ENCODE data around the gene SMPD4.
"Not testable (repeated sequence)": the region's sequence is repeated elsewhere in the genome, so short reads cannot be mapped to it uniquely, and the experiment has no call there.

The SMPD4 gene

DNA sequence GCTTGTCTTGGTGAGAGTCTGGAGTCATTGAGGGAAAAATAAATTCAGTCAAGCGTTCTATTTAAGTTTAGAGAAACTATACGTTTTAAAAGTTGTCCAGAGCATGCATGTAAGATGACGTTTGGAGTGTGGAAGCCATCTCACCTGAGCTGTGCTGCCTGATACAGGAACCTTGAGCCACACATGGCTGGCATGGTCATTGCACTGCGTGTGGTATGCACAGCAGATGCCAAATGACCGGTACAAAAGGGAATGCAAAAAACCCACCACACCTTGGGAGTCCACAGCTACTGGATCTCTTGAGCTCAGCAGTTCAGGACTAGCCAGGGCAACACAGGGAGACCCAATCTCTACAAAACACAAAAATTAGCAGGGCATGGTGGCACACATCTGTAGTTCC, 5.0 kb upstream of the SMPD4 start:
- DNase-seq (ENCODE audit: low read depth) = no peak

GRCh38 chr2:130185896-130186295, 4.5 kb upstream of the SMPD4 start:
- no peak for DNase-seq (ENCODE audit: low read depth)

DNA sequence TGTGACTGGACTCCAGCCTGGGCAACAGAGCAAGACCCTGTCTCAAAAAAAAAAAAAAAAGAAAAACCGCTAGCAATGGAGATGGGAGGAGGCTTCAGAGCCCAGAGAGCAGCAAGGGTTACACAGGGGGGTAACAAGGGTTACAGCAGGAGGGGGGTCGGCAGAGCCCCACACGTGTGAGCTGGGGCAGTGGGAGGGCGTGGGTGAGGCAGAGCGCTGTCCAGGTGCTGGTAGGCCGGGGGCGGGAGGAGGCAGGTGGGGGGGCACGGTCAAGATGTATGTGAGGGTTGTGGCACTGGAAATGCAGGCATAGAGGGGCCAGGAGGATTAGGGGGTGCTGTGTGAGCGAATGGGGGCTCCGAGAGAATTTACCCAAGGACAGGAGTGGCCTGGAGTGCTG, 4.0 kb upstream of the SMPD4 start:
- no peak for DNase-seq (ENCODE audit: low read depth)

- no peak for DNase-seq (ENCODE audit: low read depth)
Observed at GRCh38 chr2:130183512-130184373, 2.3 kb upstream of the SMPD4 start.

DNA sequence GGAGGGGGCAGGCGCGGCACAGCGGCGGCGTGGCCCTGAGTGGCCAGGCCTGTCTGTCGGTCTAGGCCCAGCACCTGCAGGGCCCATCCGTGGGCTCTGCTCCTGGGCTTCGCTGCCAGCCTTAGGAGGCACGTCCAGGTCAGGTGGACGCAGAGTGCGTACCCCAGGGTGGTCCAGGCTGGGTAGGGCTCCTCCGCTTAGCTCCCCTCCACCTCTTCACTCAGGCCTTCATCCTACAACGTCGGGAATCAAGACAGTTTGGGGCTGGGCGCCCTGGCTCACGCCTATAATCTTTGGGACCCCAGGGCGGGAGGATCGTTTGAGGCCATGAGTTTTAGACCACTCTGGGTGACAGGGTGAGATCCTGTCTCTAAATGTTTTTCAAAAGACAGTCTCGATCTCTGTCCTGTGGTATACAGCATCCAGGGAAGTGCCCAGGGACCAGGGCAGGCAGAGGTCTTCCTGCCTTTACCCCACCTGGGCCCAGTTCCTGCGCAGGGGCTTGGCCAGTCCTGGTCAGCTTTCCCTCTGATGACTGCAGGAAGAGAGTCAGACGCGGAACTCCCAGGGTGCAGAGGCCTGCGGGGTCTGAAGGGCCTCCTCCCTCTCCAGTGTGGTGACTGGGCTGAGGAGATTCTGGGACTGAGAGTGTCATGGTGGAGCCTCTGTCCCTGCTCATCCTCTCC, 1.6 kb upstream of the SMPD4 start:
- DNase-seq (ENCODE audit: low read depth) = not testable (repeated sequence)

DNA sequence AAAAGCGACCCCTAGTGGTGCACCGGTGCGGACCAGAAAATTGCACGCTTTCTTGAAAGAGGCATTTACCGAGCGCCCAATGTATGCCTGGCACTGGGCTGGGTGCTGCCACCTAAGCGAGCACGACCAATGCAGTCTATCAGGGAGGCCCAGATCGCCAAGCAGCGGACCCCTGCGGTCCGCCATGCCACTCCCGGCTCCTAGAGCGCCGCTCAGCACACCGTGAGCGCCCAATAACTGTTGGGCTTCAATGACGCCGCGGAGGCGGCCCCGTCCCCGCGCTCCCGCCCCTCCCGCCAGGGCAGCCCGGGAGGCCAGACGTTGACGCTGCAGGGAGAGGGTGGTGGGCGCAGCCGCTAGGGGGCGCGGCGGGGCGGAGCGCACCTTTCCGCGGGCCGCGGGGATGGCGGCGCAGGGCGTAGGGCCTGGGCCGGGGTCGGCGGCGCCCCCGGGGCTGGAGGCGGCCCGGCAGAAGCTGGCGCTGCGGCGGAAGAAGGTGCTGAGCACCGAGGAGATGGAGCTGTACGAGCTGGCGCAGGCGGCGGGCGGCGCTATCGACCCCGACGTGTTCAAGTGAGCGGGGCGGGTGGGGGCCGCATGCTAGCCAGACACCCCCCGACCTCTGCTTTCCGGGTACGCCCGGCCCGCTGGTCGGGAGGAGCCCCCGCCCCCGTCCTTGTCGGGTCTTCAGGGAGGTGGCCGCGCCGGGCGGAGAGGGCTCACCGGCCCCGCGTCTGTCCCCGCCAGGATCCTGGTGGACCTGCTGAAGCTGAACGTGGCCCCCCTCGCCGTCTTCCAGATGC, 679 bp upstream of the SMPD4 start, which contains the start of gene MZT2B:
Gene MZT2B (plus strand): TSS at position 383 of the 803 bp plus-strand sequence. CDS start 21 bp downstream, at position 404.
- DNase-seq (ENCODE audit: low read depth) = peak; percentile 61

GRCh38 chr2:130180404-130181324, 738 bp downstream of the SMPD4 start:
- DNase-seq (ENCODE audit: low read depth) = not testable (repeated sequence)

- DNase-seq (ENCODE audit: low read depth) = not testable (repeated sequence)
Observed at GRCh38 chr2:130174866-130175265, 6.5 kb downstream of the SMPD4 start.

DNA sequence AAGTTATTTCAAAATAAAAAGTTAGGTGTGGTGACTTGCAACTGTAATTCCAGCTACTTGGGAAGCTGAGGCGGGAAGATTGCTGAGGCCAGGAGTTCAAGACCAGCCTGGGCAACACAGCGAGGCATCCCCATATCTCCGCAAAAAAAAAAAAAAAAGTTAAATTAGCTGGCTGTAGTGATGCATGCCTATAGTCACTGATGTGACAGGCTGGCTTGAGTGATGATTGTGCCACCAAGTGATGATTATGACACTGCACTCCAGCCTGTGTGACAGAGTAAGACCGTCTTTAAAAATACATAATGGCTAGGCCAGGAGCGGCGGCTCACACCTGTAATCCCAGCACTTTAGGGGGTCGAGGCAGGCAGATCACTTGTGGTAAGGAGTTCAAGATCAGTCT, 11.5 kb downstream of the SMPD4 start:
- DNase-seq (ENCODE audit: low read depth) = no peak

DNA sequence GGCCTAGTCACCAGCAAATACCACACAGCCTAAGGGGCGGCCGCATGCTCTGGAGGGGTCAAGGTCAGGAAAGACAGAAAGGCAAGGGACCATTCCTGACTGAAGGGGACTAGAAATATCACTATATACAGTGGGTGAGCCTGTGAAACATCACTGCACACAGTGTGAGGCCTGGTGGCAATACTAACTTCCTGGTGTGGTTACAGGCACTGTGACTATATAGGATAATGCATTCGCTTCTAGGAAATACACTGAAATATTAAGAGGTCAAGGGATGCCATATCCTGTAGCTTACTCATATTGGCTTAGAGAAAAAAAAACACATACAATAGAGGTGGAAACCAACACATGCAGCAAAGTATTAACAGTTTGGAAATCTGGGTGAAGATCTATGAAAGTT, 12.2 kb downstream of the SMPD4 start:
- not testable (repeated sequence) for DNase-seq (ENCODE audit: low read depth)

DNA sequence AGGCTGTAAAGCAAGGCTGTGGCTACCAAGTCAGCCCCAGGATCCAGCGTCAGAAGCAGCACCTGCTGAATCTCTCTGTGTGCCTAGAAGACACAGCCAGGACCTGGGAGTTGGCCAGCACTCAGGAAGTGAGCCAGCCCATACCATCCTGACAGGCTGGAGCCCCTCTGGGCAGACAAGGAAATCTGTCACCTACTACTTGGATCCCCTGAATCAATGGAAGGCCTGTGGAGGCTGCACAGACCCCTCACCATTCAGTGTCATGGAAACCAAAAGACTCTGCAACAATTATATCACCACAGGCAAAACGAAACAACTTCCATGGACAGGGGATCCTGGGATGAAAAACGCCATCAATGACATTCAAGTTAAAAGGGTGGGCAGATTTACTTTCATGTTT, 14.8 kb downstream of the SMPD4 start:
- DNase-seq (ENCODE audit: low read depth) = not testable (repeated sequence)

DNA sequence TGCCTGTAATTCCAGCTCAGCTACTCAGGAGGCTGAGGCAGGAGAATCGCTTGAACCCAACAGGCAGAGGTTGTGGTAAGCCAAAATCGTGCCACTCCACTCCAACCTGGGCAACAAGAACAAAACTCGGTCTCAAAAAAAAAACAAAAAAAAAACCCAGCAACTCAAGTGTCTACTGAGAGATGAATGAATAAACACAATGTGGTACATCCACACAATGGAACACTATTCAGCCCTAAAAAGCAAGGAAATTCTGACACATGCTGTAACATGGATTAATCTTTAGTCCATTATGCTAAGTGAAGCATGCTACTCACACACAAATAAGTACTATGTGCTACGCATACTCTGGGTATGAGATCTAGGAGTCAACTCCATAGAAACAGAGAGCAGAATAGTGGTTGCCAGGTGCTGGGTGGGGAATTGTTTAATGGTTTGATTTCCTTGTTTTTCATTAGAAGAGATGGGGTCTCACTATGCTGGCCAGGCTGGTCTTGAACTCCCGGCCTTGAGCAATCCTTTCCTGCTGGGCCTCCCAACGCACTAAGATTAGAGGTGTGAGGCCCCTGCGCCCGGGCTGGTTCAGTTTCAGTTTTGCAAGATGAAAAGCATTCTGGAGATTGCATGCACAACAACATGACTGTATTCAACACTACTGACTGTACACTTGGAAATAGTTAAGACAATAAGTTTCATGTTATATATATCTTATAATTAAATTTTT, 15.9 kb downstream of the SMPD4 start:
- DNase-seq (ENCODE audit: low read depth) = no peak

GRCh38 chr2:130162968-130163367, 18.4 kb downstream of the SMPD4 start:
- DNase-seq (ENCODE audit: low read depth) = no peak

DNA sequence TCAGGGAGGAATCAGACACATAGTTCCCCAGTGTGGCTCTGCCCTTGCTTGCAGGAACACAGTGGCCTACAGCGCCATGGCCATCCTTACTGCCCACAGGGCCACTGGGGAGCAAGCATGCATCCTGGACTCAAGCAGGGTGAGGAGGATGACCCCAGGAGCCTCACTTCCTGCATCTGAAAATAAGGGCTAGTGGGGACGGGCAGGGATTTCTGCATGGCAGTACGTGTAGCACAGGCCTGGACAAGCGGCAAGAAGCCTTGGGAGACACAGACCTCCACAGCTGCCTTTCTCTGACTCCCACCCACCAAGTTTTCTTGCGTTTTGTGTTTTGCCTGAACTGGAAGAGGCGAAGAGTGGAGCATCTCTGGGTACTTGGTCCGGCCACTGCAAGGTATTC, 18.9 kb downstream of the SMPD4 start:
- DNase-seq (ENCODE audit: low read depth) = not testable (repeated sequence)

- not testable (repeated sequence) for DNase-seq (ENCODE audit: low read depth)
Observed at GRCh38 chr2:130160838-130161705, 20.3 kb downstream of the SMPD4 start.

DNA sequence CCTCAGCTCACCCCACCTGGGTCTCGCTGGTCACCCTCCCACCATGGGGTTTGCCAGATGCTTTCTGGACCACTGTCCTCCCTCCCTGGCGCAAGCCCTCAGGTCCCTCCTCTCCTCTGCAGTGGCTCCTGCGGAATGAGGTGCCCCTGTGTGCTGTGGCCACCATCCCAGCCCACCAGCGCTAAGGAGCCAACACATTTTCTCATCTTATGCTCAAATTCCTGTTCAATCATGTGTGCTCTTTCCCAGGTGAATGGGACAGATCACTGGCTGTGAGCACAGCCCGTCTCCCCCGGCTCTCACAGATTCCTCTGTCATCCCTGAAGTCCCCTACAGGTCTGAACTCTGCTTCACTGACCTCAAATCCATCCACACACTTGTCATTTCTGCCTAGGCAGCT, 21.3 kb downstream of the SMPD4 start:
- no peak for DNase-seq (ENCODE audit: low read depth)

- not testable (repeated sequence) for DNase-seq (ENCODE audit: low read depth)
Observed at GRCh38 chr2:130159376-130159775, 22.0 kb downstream of the SMPD4 start.

DNA sequence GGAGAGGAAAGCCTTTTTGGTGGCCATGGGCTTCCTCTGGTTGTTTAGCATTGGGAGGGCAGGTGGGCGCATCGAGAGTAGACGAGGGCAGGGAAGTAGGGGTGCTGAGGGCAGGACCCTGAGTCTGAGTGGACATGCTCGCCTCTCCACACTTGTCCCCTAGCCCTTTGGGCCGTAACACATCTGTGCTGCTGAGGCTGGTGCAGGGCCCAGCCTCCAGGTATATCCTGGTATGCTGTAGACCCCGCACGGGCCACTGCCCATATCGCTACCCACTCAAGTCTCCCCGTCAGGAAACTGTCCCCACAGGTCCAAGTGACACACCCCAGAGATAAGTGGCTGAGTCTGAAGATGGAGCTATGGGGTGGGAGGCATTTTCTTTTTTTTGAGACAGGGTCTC, 22.8 kb downstream of the SMPD4 start:
- no peak for DNase-seq (ENCODE audit: low read depth)

- DNase-seq (ENCODE audit: low read depth) = not testable (repeated sequence)
Observed at GRCh38 chr2:130157825-130158514, 23.4 kb downstream of the SMPD4 start.

All from stromal cell of bone marrow (primary cell).